MCF 10A (cell line): Measurements from ENCODE around the gene SMARCD3. TPM values are rescaled to one million over a fixed set of nuclear protein-coding genes. Genes with fewer than 3 reads are reported as not detected.
A peak's percentile ranks its signal among the peaks of the same experiment; 100 is the strongest.

ENCODE experiments used
- BruUV-seq: library from RNA; stranded (reverse); fragments of 400-500 nt; replicated peaks from 2 replicates; lab custom pipeline; 2021; lab: Mats Ljungman, UMichigan
- CTCF ChIA-PET: fragments of 300-600 bp; sonication (Branson Sonifier 250); formaldehyde crosslinking; extraction: SDS; loops from one replicate; lab custom pipeline; 2021; ENCODE audit warnings: antibody characterized with exemption, inconsistent platforms; lab: Yijun Ruan, JAX
- POLR2A ChIA-PET: fragments of 300-600, 350-650 bp; sonication (Branson Sonifier 250); formaldehyde crosslinking; extraction: SDS; loops from one replicate; lab custom pipeline; 2020; ENCODE audit warnings: antibody characterized with exemption, inconsistent platforms; lab: Yijun Ruan, JAX
- DNase-seq: peaks from one replicate; pipeline ENCODE4 v3.0.0-alpha.2; 2018; ENCODE audit not compliant: unreplicated experiment
- H3K27ac Mint-ChIP-seq: one replicate; pipeline ENCODE4 v1.8.0; 2022; ENCODE audit warnings: mild to moderate bottlenecking, low read depth, mixed read lengths; ENCODE audit not compliant: unreplicated experiment
- H3K27me3 Mint-ChIP-seq: one replicate; pipeline ENCODE4 v1.8.0; 2022; ENCODE audit warnings: mixed read lengths; ENCODE audit not compliant: insufficient read depth, unreplicated experiment
- H3K36me3 Mint-ChIP-seq: one replicate; pipeline ENCODE4 v1.8.0; 2022; ENCODE audit warnings: mild to moderate bottlenecking, moderate library complexity, mixed read lengths; ENCODE audit not compliant: insufficient read depth, unreplicated experiment
- H3K4me1 Mint-ChIP-seq: one replicate; pipeline ENCODE4 v1.8.0; 2022; ENCODE audit warnings: mixed read lengths; ENCODE audit not compliant: insufficient read depth, unreplicated experiment
- H3K4me3 Mint-ChIP-seq: one replicate; pipeline ENCODE4 v1.8.0; 2022; ENCODE audit warnings: mild to moderate bottlenecking, moderate library complexity, mixed read lengths; ENCODE audit not compliant: unreplicated experiment
- H3K9me3 Mint-ChIP-seq: one replicate; pipeline ENCODE4 v1.8.0; 2022; ENCODE audit warnings: mixed read lengths; ENCODE audit not compliant: unreplicated experiment
- CTCF ChIP-seq: fragments of 200-600 bp; IDR thresholded peaks from one replicate; pipeline ENCODE4 v1.8.0; 2022; ENCODE audit warnings: antibody characterized with exemption, mild to moderate bottlenecking; ENCODE audit not compliant: unreplicated experiment
- intact Hi-C: fragments of 100-400 bp; cut with micrococcal nuclease; formaldehyde crosslinking; loops from 2 replicates; pipeline ENCODE4 v1.14.1; 2022
- total RNA-seq: library from RNA; stranded (reverse); gene quantifications from 2 replicates; pipeline ENCODE4 v1.2.3, GENCODE V29; 2022

Gene SMARCD3
- total RNA-seq, 1 experiment from 2014 or later, result 3.8 TPM

DNA sequence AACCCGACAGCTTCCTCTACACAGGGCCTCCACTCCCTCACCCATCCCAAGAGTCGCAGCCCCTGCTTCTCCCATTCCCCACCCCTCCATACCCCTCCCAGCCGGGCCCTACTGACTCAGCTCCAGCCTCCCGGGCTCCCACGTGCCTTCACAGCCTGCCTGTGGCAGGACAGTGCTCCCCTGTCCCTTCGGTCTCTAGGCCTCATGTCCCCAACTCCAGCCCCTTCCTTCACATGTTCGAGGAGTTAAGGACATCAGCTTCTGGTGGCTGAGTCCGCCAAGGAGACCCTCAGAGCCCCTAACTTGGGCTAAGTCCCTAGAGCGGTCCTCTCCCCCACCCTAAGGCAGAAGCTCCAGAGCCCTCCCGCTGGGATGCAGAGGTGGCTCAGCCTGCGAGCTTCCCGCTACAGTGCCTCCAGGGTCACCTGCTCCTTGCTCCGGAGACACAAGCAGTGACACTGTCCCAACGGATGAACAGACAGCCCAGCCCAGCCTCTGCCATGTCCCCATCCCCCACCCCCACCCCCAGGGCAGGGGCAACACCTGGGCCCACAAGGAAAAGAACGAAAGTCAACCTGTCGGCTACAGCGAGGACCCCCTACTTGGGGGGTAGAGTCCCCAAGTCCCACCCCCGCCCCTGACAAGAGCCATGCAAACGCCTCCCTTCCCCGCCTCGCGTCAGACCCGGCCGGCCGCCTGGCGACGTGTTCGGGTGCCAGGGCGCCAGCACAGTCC is 716 bp downstream of the SMARCD3 start:
- CTCF ChIA-PET, result interaction anchor here (0.6 to 1.8 kb wide), 3 partner anchors 52 to 142 kb away, joined by 3 to 10 read pairs (median 3); no protein-coding TSS in a partner anchor
- H3K4me3 Mint-ChIP-seq, result peak overlapping the region; percentile 90
- BruUV-seq, result no TSS peak
- H3K4me1 Mint-ChIP-seq, result peaks cover 42% of the 10 kb centered on the region
- intact Hi-C loops, result no loop called here
- no peak for TF ChIP-seq CTCF
- H3K27me3 Mint-ChIP-seq, result no peaks in the 10 kb centered on the region
- no peak for DNase-seq
- POLR2A ChIA-PET, result interaction anchor here (1.0 to 2.5 kb wide), 2 partner anchors 15 to 20 kb away, joined by 3 to 12 read pairs; partner anchors contain the start of genes ABCF2 and CHPF2
- peaks cover 1% of the 10 kb centered on the region for H3K36me3 Mint-ChIP-seq
- no peaks in the 10 kb centered on the region for H3K9me3 Mint-ChIP-seq
- H3K27ac Mint-ChIP-seq, result peak overlapping the region; percentile 88

DNA sequence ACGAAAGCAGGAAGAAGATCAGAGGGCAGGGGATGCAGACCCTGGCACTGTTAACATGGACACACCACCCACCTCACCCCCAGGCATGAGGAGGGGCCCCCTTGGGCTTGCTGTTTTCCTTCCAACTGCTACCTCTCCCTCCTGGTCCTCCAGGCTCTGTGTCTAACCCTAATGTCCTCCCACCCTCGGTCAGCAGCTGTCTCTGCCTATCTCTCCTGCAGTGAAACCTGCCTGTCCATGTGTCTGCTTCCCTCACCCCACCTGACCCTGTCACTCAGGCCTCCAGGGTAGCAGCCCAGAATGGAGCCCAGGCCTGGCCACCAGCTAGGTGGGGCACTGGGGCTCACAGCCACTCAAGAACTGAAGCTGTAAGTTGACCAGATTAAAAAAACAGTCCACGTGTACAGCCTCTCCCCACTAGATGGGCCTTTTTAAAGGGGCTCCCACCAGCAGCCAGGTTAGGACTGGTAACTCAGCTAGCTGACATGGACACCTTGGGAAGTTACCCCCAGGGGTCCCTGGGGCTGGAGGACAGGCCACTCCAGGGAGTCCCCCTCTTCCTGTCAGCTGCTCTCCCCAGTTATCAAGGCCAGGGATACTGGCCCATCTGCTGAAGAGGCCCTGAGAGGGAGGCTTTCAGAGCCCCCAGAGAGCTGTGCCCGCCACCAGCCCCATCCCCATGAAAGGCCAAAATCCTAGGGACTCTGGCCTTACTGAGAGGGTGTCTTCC is 1.5 kb downstream of the SMARCD3 start:
- peak overlapping the region; percentile 90 for H3K4me3 Mint-ChIP-seq
- peaks cover 38% of the 10 kb centered on the region for H3K4me1 Mint-ChIP-seq
- H3K27me3 Mint-ChIP-seq, result no peaks in the 10 kb centered on the region
- ChIA-PET CTCF (interaction anchor here (0.6 to 1.8 kb wide), 3 partner anchors 53 to 141 kb away, joined by 3 to 10 read pairs (median 3); no protein-coding TSS in a partner anchor), POLR2A (interaction anchor here (0.7 to 2.5 kb wide), 3 partner anchors 14 to 20 kb away, joined by 3 to 12 read pairs (median 3); partner anchors contain the start of genes ABCF2 and CHPF2)
- intact Hi-C loops, result no loop called here
- TF ChIP-seq CTCF, result no peak
- no peak for DNase-seq
- no peaks in the 10 kb centered on the region for H3K9me3 Mint-ChIP-seq
- H3K36me3 Mint-ChIP-seq, result peaks cover 6% of the 10 kb centered on the region
- no peak overlapping the region for H3K27ac Mint-ChIP-seq
- no TSS peak for BruUV-seq

DNA sequence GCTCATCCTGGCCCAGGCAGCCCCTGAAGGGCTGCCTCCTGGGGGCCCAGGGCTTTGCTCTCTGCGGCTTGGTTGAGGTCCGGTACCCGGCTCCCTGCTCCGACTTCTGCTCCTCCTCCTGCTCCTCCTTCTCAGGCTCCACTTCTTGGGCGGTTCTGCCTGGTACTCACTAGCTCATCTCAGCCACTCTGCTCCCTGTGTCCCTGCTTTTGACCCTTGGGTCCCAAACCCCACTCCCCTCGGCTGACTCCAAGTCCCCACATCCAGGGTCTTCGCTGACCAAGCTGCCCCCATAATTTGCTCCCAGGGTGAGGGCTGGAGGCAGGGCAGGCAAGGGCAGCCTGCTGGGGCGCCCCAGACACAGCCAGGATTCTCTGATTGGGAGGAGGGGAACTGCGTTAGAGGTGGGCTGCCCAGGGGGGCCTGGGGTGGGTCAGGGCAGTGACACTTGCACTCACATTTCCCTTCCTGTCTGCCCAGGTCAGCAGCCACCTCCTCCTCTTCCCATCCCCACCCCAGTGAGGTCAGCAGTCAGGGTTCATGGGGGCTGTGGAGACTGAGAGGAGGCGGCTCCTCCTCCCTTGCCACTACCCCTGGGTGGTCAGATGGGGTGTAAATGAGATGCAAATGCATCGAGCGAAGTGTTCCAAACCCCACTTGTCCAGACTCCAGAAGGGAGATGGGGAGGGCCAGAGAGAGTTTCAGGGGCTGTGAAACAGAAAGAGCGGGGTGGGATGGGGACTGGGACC is 2.2 kb downstream of the SMARCD3 start:
- POLR2A ChIA-PET, result interaction anchor here (0.6 to 2.5 kb wide), 2 partner anchors 19 to 27 kb away, joined by 3 to 12 read pairs; partner anchors contain the start of gene ABCF2
- CTCF ChIA-PET, result interaction anchor here (0.9 to 1.8 kb wide), 3 partner anchors 10 to 58 kb away, joined by 3 to 10 read pairs (median 3); no protein-coding TSS in a partner anchor
- Mint-ChIP-seq H3K4me3 (no peak overlapping the region), H3K9me3 (no peaks in the 10 kb centered on the region), H3K27ac (no peak overlapping the region), H3K4me1 (peaks cover 37% of the 10 kb centered on the region), H3K36me3 (peaks cover 6% of the 10 kb centered on the region), H3K27me3 (no peaks in the 10 kb centered on the region)
- BruUV-seq, result no TSS peak
- intact Hi-C loops, result no loop called here
- TF ChIP-seq CTCF, result no peak
- no peak for DNase-seq
